Keratinocyte (primary cell): ENCODE results near the gene PNPLA7. TPM values are rescaled to one million over a fixed set of nuclear protein-coding genes. Genes with fewer than 3 reads are reported as not detected.

ENCODE experiments used
- DNase-seq: peaks from one replicate; pipeline ENCODE4 v3.0.0-alpha.2; 2011; ENCODE audit warnings: low read depth, missing footprints, low spot score
- FAIRE-seq: peaks from 2 replicates; lab custom pipeline; 2011; peaks lifted over from hg19 to GRCh38; lab: Jason Lieb, UNC
- H2AFZ ChIP-seq: 2 replicates; pipeline ENCODE4 v1.6.0; 2012; ENCODE audit warnings: low read length, control low read depth, inconsistent platforms; ENCODE audit not compliant: control insufficient read depth
- H3K27ac ChIP-seq: 2 replicates; pipeline ENCODE4 v1.5.1; 2011; ENCODE audit warnings: low read length; ENCODE audit not compliant: control insufficient read depth, insufficient read depth
- H3K27me3 ChIP-seq: 3 replicates; pipeline ENCODE4 v1.6.0; 2011; ENCODE audit warnings: low read length; ENCODE audit not compliant: control insufficient read depth, insufficient read depth; ENCODE audit errors: extremely low read depth
- H3K36me3 ChIP-seq, 2 experiments: 2 replicates in 1 of 2; 3 replicates in 1 of 2; pipeline ENCODE4 v1.5.1; 2011; ENCODE audit warnings: low read length in 2 of 2, mild to moderate bottlenecking in 1 of 2; ENCODE audit not compliant: control insufficient read depth in 2 of 2, insufficient read depth in 2 of 2; ENCODE audit errors: extremely low read depth in 1 of 2
- H3K4me1 ChIP-seq: 3 replicates; pipeline ENCODE4 v1.5.1; 2011; ENCODE audit warnings: low read length; ENCODE audit not compliant: control insufficient read depth, insufficient read depth; ENCODE audit errors: extremely low read depth
- H3K4me2 ChIP-seq: 3 replicates; pipeline ENCODE4 v1.6.0; 2011; ENCODE audit warnings: low read depth, low read length; ENCODE audit not compliant: control insufficient read depth, insufficient read depth; ENCODE audit errors: extremely low read depth
- H3K4me3 ChIP-seq, 3 experiments: fragments of 200-600 bp in 1 of 3; sonication (generic) in 1 of 3; 2 replicates in 2 of 3; 3 replicates in 1 of 3; pipeline ENCODE4 v1.5.1; 2011 to 2016; ENCODE audit warnings: low read length in 3 of 3, mild to moderate bottlenecking in 3 of 3, control low read depth in 2 of 3, inconsistent platforms in 1 of 3, low read depth in 1 of 3, mixed read lengths in 1 of 3, mixed run types in 1 of 3, moderate library complexity in 1 of 3; ENCODE audit not compliant: control insufficient read depth in 2 of 3, insufficient read depth in 2 of 3; ENCODE audit errors: extremely low read depth in 1 of 3
- H3K79me2 ChIP-seq: 2 replicates; pipeline ENCODE4 v1.6.0; 2012; ENCODE audit warnings: low read length; ENCODE audit not compliant: control insufficient read depth, insufficient read depth
- H3K9ac ChIP-seq: 3 replicates; pipeline ENCODE4 v1.6.0; 2011; ENCODE audit warnings: low read length; ENCODE audit not compliant: control insufficient read depth, insufficient read depth; ENCODE audit errors: extremely low read depth
- H3K9me1 ChIP-seq: 3 replicates; pipeline ENCODE4 v1.6.0; 2011; ENCODE audit warnings: low read length; ENCODE audit not compliant: control insufficient read depth, insufficient read depth; ENCODE audit errors: extremely low read depth
- H3K9me3 ChIP-seq: 2 replicates; pipeline ENCODE4 v1.5.1; 2012; ENCODE audit warnings: low read depth, low read length; ENCODE audit not compliant: control insufficient read depth
- H4K20me1 ChIP-seq: 3 replicates; pipeline ENCODE4 v1.6.0; 2011; ENCODE audit warnings: low read length; ENCODE audit not compliant: control insufficient read depth, insufficient read depth; ENCODE audit errors: extremely low read depth
- EZH2 ChIP-seq: IDR thresholded peaks from one replicate; pipeline ENCODE4 v1.6.1; 2012; ENCODE audit warnings: inconsistent platforms, mild to moderate bottlenecking, low read length, moderate library complexity
- dilution Hi-C: fragments of 300-500 bp; cut with MboI; formaldehyde crosslinking; loops from one replicate; pipeline ENCODE4 v1.7.0; 2020; ENCODE audit warnings: low sequenced_read_pairs; ENCODE audit not compliant: extremely low pct_ligation_motif_present
- polyA plus RNA-seq, 5 experiments: library from polyadenylated mRNA; depleted of rRNA in 3 of 5; stranded (reverse) in 3 of 5; stranded (forward) in 1 of 5; unstranded in 1 of 5; fragments of >200 nt; gene quantifications; 1 replicate in 1 of 5; 2 replicates in 3 of 5; 3 replicates in 1 of 5; pipeline versions ENCODE4 v1.2.1 to v1.2.3, GENCODE V29; 2011 to 2012; ENCODE audit warnings: missing spikeins in 2 of 5, low read depth in 1 of 5, low replicate concordance in 1 of 5
- TF ChIP-seq, protein P1 (sequence below), 3 experiments: IDR thresholded peaks in 1 of 3; conservative IDR thresholded peaks in 1 of 3; optimal IDR thresholded peaks in 1 of 3; 2 replicates in 2 of 3; 3 replicates in 1 of 3; pipeline versions ENCODE3 to v1.5.1; 2011; ENCODE audit warnings: low read length in 3 of 3, mild to moderate bottlenecking in 3 of 3, moderate library complexity in 2 of 3, control low read depth in 1 of 3, inconsistent platforms in 1 of 3; ENCODE audit not compliant: insufficient read depth in 2 of 3; ENCODE audit errors: extremely low read depth in 1 of 3

PNPLA7 gene
- polyA plus RNA-seq, 1 donor (not counting 4 experiments of a cell fraction or from before 2014, with no cell fraction given), result 0.34 TPM

GRCh38 chr9:137464291-137464999, 85.8 kb downstream of the PNPLA7 start:
- DNase-seq, result no peak
- no peak overlapping the region for H3K9ac ChIP-seq
- H2AFZ ChIP-seq, result no peak overlapping the region
- H3K9me1 ChIP-seq, result no peaks in the 10 kb centered on the region
- H3K4me1 ChIP-seq, result peaks cover 2% of the 10 kb centered on the region
- dilution Hi-C loops, result no loop called here
- H3K9me3 ChIP-seq, result no peaks in the 10 kb centered on the region
- no peaks in the 10 kb centered on the region for H3K79me2 ChIP-seq
- H3K4me2 ChIP-seq, result no peak overlapping the region
- H3K27me3 ChIP-seq, result peaks cover 15% of the 10 kb centered on the region
- H3K36me3 ChIP-seq, result no peaks in the 10 kb centered on the region
- H4K20me1 ChIP-seq, result no peaks in the 10 kb centered on the region
- H3K4me3 ChIP-seq, result no peak overlapping the region
- no peak overlapping the region for H3K27ac ChIP-seq
- FAIRE-seq, result no peak
- TF ChIP-seq EZH2, result no peak
- TF ChIP-seq, protein P1, sequence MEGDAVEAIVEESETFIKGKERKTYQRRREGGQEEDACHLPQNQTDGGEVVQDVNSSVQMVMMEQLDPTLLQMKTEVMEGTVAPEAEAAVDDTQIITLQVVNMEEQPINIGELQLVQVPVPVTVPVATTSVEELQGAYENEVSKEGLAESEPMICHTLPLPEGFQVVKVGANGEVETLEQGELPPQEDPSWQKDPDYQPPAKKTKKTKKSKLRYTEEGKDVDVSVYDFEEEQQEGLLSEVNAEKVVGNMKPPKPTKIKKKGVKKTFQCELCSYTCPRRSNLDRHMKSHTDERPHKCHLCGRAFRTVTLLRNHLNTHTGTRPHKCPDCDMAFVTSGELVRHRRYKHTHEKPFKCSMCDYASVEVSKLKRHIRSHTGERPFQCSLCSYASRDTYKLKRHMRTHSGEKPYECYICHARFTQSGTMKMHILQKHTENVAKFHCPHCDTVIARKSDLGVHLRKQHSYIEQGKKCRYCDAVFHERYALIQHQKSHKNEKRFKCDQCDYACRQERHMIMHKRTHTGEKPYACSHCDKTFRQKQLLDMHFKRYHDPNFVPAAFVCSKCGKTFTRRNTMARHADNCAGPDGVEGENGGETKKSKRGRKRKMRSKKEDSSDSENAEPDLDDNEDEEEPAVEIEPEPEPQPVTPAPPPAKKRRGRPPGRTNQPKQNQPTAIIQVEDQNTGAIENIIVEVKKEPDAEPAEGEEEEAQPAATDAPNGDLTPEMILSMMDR (optimal IDR thresholded peaks at IDR 0.05 in 1 of 3, IDR thresholded peaks at IDR 0.05 in 1 of 3, conservative IDR thresholded peaks at IDR 0.05 in 1 of 3; ENCODE audit: extremely low read depth in 1 of 3, insufficient read depth in 2 of 3, low read length in 3 of 3), result no peak

DNA sequence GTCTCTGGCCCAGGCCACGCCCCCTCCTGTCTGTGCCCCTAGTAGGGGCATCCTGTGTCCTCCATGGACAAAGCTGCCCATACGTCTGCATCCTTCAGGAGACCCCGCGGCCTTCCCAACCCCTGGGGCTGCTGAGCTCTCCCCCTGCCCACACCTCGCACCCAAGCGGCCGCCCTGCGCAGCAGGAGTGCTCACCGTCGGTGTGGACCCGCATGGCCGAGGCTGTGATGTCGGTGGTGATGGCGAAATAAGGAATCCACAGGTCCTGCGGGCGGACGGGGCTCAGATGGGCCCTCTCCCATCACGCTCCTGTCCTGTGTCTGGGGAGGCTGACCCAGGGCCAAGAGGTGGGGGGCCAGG, 86.3 kb downstream of the PNPLA7 start:
- Histone ChIP-seq H3K4me3 (no peak overlapping the region), H3K36me3 (no peaks in the 10 kb centered on the region), H3K9ac (no peak overlapping the region), H3K9me1 (no peaks in the 10 kb centered on the region), H4K20me1 (no peaks in the 10 kb centered on the region), H3K4me2 (no peak overlapping the region), H3K79me2 (no peaks in the 10 kb centered on the region), H3K27me3 (peaks cover 15% of the 10 kb centered on the region), H3K9me3 (no peaks in the 10 kb centered on the region), H3K4me1 (peaks cover 4% of the 10 kb centered on the region), H3K27ac (no peak overlapping the region), H2AFZ (no peak overlapping the region)
- no peak for TF ChIP-seq EZH2
- TF ChIP-seq, protein P1 (optimal IDR thresholded peaks at IDR 0.05 in 1 of 3, IDR thresholded peaks at IDR 0.05 in 1 of 3, conservative IDR thresholded peaks at IDR 0.05 in 1 of 3; ENCODE audit: extremely low read depth in 1 of 3, insufficient read depth in 2 of 3, low read length in 3 of 3), result no peak
- DNase-seq, result no peak
- no peak for FAIRE-seq
- dilution Hi-C loops, result no loop called here
